Vagina (tissue), 2 donors: Measurements from ENCODE around the gene KDELR3.

Experiments
- CTCF ChIP-seq, 3 experiments: fragments of 450-650 bp in 2 of 3; fragments of 200-600 bp in 1 of 3; sonication (generic) in 1 of 3; IDR thresholded peaks; one replicate each; pipeline ENCODE4 v1.5.1; 2017 to 2019; ENCODE audit warnings: antibody characterized with exemption in 3 of 3, mild to moderate bottlenecking in 2 of 3, moderate library complexity in 2 of 3
- POLR2A ChIP-seq, 2 donors: fragments of 450-650 bp; IDR thresholded peaks; one replicate each; pipeline ENCODE4 v1.6.1; 2017; ENCODE audit warnings: antibody characterized with exemption in 2 of 2, mild to moderate bottlenecking in 2 of 2, moderate library complexity in 2 of 2

GRCh38 chr22:38427940-38428339 lies 40.0 kb upstream of the KDELR3 start:
- TF ChIP-seq POLR2A (IDR thresholded peaks at IDR 0.05) (no peak), CTCF (IDR thresholded peaks at IDR 0.05) (no peak)
